SU-DHL-6 (cell line): ENCODE data around the gene CELA3B.

Source experiments
- CTCF ChIP-seq: fragments of 200-600 bp; sonication (generic); IDR thresholded peaks from one replicate; pipeline ENCODE4 v1.5.1; 2017; ENCODE audit warnings: antibody characterized with exemption, mild to moderate bottlenecking, low read length, moderate library complexity; ENCODE audit not compliant: insufficient read depth, poor library complexity, severe bottlenecking
- EZH2phosphoT487 ChIP-seq: fragments of 200-600 bp; sonication (generic), shearing (Covaris generic); conservative IDR thresholded peaks from 2 replicates; pipeline ENCODE4 v1.6.1; 2018; ENCODE audit warnings: mild to moderate bottlenecking, antibody characterized with exemption, low read length, moderate library complexity, mixed read lengths

GRCh38 chr1:22018583-22019559 lies 42.0 kb downstream of the CELA3B start:
- no peak for TF ChIP-seq CTCF
- TF ChIP-seq EZH2phosphoT487 = no peak
